Transverse colon (tissue), 4 donors: Measurements from ENCODE around the gene NUP37. TPM values are rescaled to one million over a fixed set of nuclear protein-coding genes. Genes with fewer than 3 reads are reported as not detected.

Experiments
- DNase-seq: peaks from one replicate; pipeline ENCODE4 v3.0.0-alpha.2; 2019
- H3K27ac ChIP-seq, 4 donors: fragments of 200-600 bp; sonication (generic); 2 replicates each; pipeline ENCODE4 v1.5.1; 2016 to 2018; ENCODE audit warnings: inconsistent platforms in 4 of 4
- H3K27me3 ChIP-seq: fragments of 200-600 bp; sonication (generic); 2 replicates; pipeline ENCODE4 v1.5.1; 2017; ENCODE audit warnings: inconsistent platforms
- H3K36me3 ChIP-seq, 4 donors: fragments of 200-600 bp; sonication (generic); 2 replicates each; pipeline ENCODE4 v1.5.1; 2017 to 2019; ENCODE audit warnings: inconsistent platforms in 4 of 4
- H3K4me1 ChIP-seq, 4 donors: fragments of 200-600 bp; sonication (generic); 2 replicates each; pipeline ENCODE4 v1.5.1; 2017 to 2020; ENCODE audit warnings: inconsistent platforms in 4 of 4
- H3K4me3 ChIP-seq, 4 donors: fragments of 200-600 bp; sonication (generic); 1 replicate in 1 of 4; 2 replicates in 3 of 4; pipeline versions ENCODE4 v1.5.1 to v1.6.1; 2017 to 2019; ENCODE audit warnings: inconsistent platforms in 4 of 4
- H3K9me3 ChIP-seq, 2 donors: fragments of 200-600 bp; sonication (generic); 2 replicates each; pipeline ENCODE4 v1.5.1; 2017 to 2019; ENCODE audit warnings: inconsistent platforms in 2 of 2
- EP300 ChIP-seq: sonication (generic); formaldehyde crosslinking; IDR thresholded peaks from one replicate; pipeline ENCODE4 v1.6.1; 2017; ENCODE audit warnings: antibody characterized with exemption, low read depth
- POLR2A ChIP-seq: fragments of 450-650 bp; IDR thresholded peaks from one replicate; pipeline ENCODE4 v1.6.1; 2016; ENCODE audit warnings: antibody characterized with exemption, mild to moderate bottlenecking, moderate library complexity
- POLR2AphosphoS5 ChIP-seq, 3 donors: sonication (generic); formaldehyde crosslinking; IDR thresholded peaks; one replicate each; pipeline ENCODE4 v1.6.1; 2016; ENCODE audit warnings: antibody characterized with exemption in 3 of 3
- WGBS, 2 donors: methylation state at CpG; one replicate each; pipeline ENCODE4 v1.1.5; 2018; ENCODE audit warnings: low coverage in 1 of 2; 5-methylcytosine and 5-hydroxymethylcytosine counted together
- in situ Hi-C, 4 donors: fragments of 200-750 bp; cut with MboI; loops; one replicate each; pipeline versions ENCODE4 v1.15.0 to v1.15.1; 2017; ENCODE audit warnings: low sequenced_read_pairs in 3 of 4, low pct_ligation_motif_present in 1 of 4, low pct_unique_long_range_greater_than_20kb in 1 of 4
- intact Hi-C: fragments of 100-400 bp; cut with DNase I; formaldehyde crosslinking; loops from one replicate; pipeline ENCODE4 v1.15.1; 2023; ENCODE audit warnings: low total_unique reads
- total RNA-seq, 4 donors: library from RNA; depleted of rRNA; stranded (reverse); fragments of >200 nt; gene quantifications; one replicate each; pipeline ENCODE4 v1.1.0, GENCODE V29; 2016
- TF ChIP-seq, protein P1 (sequence below), 5 experiments: fragments of 200-600 bp in 3 of 5; fragments of 450-650 bp in 2 of 5; sonication (generic) in 3 of 5; IDR thresholded peaks; 1 replicate in 2 of 5; 2 replicates in 3 of 5; pipeline ENCODE4 v1.5.1; 2016 to 2017; ENCODE audit warnings: antibody characterized with exemption in 5 of 5, inconsistent platforms in 3 of 5, mild to moderate bottlenecking in 2 of 5, moderate library complexity in 1 of 5

Gene NUP37
- total RNA-seq, 4 donors from 2014 or later: 2.6 to 19.3 (median 10.2) TPM

DNA sequence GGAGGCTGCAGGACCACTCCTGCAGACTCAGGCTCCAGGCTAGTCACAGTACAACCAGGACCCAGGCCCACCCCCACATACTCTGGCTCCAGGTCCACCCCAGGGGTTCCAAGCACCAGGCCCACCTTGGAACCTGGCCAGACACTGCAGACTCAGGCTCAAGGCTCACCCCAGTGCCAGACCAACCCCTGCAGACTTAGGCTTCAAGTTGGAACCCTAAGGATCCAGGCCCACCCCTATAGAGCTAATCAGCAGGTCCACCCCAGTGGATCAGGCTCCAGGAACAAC is 66.9 kb downstream of the NUP37 start:
- H3K4me1 ChIP-seq: no peaks in the 10 kb centered on the region
- peaks cover 0 to 39% (median 4%) of the 10 kb centered on the region in 4 donors for H3K36me3 ChIP-seq
- TF ChIP-seq POLR2A: no peak
- TF ChIP-seq, protein P1, sequence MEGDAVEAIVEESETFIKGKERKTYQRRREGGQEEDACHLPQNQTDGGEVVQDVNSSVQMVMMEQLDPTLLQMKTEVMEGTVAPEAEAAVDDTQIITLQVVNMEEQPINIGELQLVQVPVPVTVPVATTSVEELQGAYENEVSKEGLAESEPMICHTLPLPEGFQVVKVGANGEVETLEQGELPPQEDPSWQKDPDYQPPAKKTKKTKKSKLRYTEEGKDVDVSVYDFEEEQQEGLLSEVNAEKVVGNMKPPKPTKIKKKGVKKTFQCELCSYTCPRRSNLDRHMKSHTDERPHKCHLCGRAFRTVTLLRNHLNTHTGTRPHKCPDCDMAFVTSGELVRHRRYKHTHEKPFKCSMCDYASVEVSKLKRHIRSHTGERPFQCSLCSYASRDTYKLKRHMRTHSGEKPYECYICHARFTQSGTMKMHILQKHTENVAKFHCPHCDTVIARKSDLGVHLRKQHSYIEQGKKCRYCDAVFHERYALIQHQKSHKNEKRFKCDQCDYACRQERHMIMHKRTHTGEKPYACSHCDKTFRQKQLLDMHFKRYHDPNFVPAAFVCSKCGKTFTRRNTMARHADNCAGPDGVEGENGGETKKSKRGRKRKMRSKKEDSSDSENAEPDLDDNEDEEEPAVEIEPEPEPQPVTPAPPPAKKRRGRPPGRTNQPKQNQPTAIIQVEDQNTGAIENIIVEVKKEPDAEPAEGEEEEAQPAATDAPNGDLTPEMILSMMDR (IDR thresholded peaks at IDR 0.05): no peak
- TF ChIP-seq POLR2AphosphoS5 (IDR thresholded peaks at IDR 0.05): no peak
- TF ChIP-seq EP300: no peak
- H3K27me3 ChIP-seq: no peaks in the 10 kb centered on the region
- H3K9me3 ChIP-seq: no peaks in the 10 kb centered on the region
- intact Hi-C loops: no loop called here
- in situ Hi-C loops: no loop called here
- DNase-seq: no peak
- H3K27ac ChIP-seq: no peak overlapping the region
- no peak overlapping the region for H3K4me3 ChIP-seq

DNA sequence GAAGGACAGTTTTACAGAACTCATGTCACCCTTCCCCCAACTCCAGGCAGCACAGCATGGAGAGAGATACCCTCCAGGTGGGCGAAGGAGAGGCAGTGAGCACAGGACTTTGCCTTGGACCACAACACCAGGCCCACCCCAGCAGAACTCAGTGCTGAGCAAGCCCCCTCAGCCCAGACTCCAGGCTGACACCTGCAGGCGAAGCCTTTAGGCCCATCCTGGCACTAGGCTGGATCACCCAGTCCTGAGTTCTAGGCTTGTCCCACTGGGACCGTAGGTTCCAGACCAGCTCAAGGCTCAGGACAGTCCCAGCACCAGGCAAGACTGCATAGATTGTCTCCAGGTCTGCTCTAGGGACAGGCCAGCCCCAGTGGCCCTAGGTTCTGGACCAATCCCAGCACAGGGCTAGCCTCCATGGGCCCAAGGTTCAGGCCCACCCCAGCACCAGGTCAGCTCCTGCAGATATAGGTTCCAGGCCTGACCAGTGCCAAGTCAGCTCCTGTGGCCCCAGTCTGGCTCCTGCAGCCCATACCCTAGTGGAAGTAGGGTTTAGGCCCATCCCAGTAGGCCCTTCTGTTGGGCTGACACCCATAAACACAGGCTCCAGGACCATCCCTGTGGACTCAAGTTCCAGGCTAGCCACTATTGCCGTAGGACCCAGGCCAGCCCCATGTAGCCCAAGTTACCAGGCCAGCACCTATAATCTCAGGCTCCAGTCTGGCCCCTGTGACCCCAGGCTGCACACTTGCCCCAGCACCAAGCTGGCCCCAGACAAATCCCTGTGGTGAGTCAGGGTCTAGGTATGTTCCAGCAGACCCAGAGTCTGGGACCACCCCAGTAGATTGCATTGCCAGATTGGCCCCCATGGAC is 67.5 kb downstream of the NUP37 start:
- Histone ChIP-seq H3K27ac (no peak overlapping the region), H3K4me1 (no peaks in the 10 kb centered on the region), H3K4me3 (no peak overlapping the region), H3K9me3 (no peaks in the 10 kb centered on the region), H3K27me3 (no peaks in the 10 kb centered on the region), H3K36me3 (peaks cover 0 to 40% (median 4%) of the 10 kb centered on the region in 4 donors)
- 100% methylated on average over 4 of the region's 4 CpGs; no CpG with 5 or more reads in 1 of the 2 donors for WGBS, 2 donors
- intact Hi-C loops: no loop called here
- in situ Hi-C loops: no loop called here
- TF ChIP-seq, protein P1 (IDR thresholded peaks at IDR 0.05): no peak
- TF ChIP-seq POLR2AphosphoS5 (IDR thresholded peaks at IDR 0.05) (no peak), POLR2A (no peak)
- no peak for DNase-seq

DNA sequence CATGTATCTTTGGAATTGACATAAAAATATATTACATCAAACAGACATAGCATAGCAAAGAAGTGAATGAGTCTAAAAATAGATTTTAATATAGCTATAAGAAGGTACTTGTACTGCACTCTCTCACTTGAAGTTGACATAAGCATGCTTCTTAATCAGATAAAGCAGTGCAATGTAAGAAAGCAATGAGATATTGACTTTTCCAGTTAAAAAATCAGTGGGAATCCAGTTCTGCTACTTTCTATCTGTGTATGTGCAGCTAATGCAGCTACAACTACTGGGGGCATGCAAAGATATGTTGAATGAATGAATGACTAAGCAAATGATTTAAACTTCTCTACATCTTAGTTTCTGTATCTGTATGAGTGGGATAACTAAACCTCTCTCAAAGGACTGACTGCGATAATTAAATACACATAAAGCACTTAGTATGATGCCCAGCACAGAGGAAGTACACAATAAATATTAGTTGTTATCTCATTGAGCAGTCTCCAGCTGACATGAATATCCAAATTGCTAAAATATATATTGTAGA is 68.4 kb downstream of the NUP37 start:
- TF ChIP-seq, protein P1 (IDR thresholded peaks at IDR 0.05): no peak
- TF ChIP-seq POLR2A: no peak
- no peak for TF ChIP-seq EP300
- no peak for TF ChIP-seq POLR2AphosphoS5 (IDR thresholded peaks at IDR 0.05)
- no peak for DNase-seq
- Histone ChIP-seq H3K9me3 (no peaks in the 10 kb centered on the region), H3K27me3 (no peaks in the 10 kb centered on the region), H3K36me3 (peaks cover 0 to 45% (median 4%) of the 10 kb centered on the region in 4 donors), H3K4me3 (no peak overlapping the region), H3K4me1 (no peaks in the 10 kb centered on the region), H3K27ac (no peak overlapping the region)
- in situ Hi-C loops (no loop called here), intact Hi-C loops (no loop called here)
- 67 to 83% methylated on average over 1 of the region's 1 CpG for WGBS, 2 donors

DNA sequence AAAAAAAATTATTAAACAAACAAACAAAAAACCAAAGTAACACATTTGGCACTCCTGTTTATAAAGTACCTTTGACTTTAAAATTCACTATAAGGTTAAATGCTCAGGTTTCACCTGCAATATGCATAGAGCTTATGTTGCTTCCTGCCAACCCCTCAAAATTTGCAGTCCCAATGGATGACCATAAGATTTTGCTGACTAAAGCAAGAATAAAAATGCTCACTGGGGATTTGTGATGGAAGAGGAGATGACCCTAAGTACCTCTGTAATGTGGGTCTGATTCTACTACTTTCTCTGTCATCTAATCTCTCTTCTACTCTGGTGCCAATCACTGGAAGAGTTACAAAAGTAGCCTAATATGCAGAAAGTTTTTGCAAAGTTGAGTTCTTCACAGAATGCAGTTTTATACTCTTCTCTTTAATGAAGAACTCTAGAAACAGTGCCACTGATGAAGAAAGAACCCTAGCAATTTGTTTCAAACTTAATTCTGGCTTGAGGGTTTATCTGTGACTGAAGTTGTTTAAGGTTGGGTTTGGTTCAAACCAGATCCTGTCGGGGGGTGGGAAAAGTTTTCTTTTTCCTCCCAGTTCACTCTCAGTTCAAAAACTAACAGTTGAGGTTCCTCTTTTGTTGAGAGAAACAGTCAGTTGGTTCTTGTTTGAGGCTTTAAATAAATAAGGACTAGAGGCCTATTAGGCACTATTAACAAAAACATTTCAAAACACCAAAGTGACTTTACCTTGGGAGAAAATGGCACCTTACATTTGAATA is 69.1 kb downstream of the NUP37 start:
- no peak for DNase-seq
- Histone ChIP-seq H3K27ac (no peak overlapping the region), H3K27me3 (no peaks in the 10 kb centered on the region), H3K9me3 (no peaks in the 10 kb centered on the region), H3K4me1 (no peaks in the 10 kb centered on the region), H3K4me3 (no peak overlapping the region), H3K36me3 (peaks cover 0 to 45% (median 4%) of the 10 kb centered on the region in 4 donors)
- WGBS, 2 donors: 51 to 100% methylated on average over 1 of the region's 1 CpG
- intact Hi-C loops: no loop called here
- in situ Hi-C loops: no loop called here
- TF ChIP-seq POLR2AphosphoS5 (IDR thresholded peaks at IDR 0.05) (no peak), EP300 (no peak), POLR2A (no peak)
- TF ChIP-seq, protein P1 (IDR thresholded peaks at IDR 0.05): no peak
